Placental pericyte (primary cell): Measurements from ENCODE around the gene CRY1. TPM values are rescaled to one million over a fixed set of nuclear protein-coding genes. Genes with fewer than 3 reads are reported as not detected.

Source experiments
- total RNA-seq: library from RNA; depleted of rRNA; stranded (reverse); fragments of >200 nt; gene quantifications from 2 replicates; pipeline ENCODE4 v1.2.3, GENCODE V29; 2012

CRY1 gene
- 14.4 and 20.0 TPM in 2 replicates for total RNA-seq

DNA sequence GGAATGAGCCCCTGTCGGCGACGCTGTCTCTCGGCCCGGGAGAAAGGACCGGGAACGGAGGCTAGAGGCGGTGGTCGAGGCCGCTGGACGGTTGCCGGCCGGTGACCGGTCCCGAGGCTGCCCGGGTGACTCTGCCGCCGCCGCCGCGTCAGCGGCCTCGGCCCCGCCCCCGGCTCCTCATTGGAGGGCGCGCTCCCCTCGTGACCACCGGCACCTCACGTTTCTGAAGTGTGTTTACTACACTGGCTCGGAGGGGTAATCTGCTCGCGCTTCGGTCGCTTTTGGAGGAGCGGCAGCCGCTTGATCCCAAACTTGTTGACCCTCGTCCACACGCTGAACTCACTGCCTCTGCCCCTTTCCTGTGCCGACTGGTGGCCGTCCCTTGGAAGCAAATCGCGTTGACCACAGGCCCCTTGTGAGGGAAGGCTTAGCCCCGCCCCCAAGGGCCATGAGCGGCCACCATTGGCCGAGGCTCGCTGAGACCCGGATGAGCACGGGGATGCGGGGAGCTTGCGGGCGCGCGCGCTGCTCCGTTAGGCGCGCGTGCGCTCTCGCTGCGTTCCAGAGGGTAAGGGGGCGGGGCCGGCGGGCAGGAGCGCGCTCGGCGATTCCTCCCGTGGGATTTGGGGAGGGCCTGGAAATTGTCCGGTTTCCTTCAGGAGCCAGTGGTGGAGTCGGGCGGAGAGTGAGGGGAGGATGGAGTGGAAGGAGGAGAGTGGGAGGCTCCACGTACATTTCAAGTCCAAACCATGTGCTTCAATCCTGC, at the start of gene CRY1:
Gene CRY1, minus strand, starts transcription at position 133 of the 766 bp plus-strand sequence. CDS start 588 bp downstream, outside the sequence.

DNA sequence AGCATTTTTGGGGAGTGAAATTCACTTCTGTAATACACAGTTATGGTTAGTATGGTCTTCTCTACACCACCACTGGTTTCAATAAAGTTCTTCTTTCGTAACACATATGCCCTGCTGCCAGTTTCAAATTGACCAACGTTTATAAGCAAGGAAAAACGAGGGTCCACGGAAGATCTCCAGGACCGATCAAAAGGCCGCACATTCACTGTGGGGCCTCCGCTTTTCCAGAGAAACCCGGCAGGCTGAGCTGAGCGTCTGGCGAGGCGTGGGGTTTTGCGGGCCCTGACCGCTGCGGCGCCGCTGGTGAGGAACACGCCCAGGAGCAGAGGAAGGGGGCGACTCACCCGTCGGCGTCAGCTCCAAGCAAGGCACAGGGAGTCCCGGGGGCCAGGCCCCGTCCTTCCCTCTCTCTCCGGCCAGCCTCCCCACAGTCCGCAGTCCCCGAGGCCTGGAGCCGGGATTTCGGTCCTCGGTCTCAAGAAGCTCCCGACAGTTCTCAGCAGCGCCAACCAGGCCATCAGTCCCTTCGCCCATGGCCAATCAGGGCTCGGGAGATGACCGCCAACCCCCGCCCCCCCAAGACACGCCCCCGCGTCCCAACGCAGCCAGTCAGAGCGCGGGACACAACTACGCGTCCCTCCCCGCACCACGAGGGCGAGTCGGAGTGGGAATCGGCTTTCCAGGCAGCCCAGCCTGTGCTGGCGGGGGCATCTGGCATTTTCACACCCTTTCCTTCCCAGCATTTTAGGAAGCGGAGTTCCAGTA, 106.5 kb downstream of the CRY1 start, which contains the start of gene MTERF2:
Gene MTERF2, minus strand, starts transcription at position 522 of the 765 bp plus-strand sequence. CDS start 8,432 bp downstream, outside the sequence.

DNA sequence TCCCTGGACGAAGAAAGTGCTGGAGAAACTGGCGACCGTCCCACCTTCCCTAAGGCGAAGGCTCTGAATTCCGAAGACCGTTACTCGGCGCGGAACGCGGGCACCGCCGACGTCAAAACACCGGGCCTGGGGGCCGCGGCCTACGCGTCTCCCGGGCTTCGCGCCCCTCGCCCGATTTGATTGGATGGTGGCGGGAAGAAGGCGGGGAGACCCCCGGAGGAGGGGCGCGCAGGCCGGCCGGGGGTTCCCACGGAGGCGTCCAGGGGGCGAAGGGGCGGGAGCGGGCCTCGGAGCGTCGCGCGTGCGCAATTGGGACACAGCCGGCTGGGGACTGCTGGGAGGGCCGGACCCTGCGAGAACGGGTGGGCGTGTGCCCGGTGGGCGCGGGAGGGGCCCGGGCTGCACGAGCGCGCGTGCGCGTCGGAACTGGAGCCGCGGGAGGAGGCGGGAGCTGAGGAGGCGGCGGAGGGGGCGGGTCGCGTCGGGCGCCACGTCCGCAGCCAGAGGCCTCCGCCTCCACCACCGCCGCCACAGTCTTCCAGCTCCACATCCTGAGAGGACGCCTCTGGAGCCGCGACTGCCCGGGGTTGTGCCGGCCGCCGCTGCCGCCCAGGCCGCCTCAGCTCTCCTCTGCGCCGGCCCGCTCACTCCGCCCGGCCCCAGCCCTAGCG, 137.8 kb downstream of the CRY1 start, which contains the start of gene TMEM263:
Gene TMEM263, plus strand, starts transcription at position 531 of the 671 bp plus-strand sequence. CDS start 11,210 bp downstream, outside the sequence.

Other genes starting within 250 kb of the CRY1 start
- 107 and 122 TPM in 2 replicates for gene TMEM263, start 137.6 kb downstream of the CRY1 start, total RNA-seq
- 1.5 and 2.7 TPM in 2 replicates for gene MTERF2, start 106.4 kb downstream of the CRY1 start, total RNA-seq